Measurements from ENCODE around the gene MTA3. TPM values are rescaled to one million over a fixed set of nuclear protein-coding genes. Genes with fewer than 3 reads are reported as not detected.

Gene MTA3
- polyA plus RNA-seq, 3 donors: 2.0 to 4.5 (median 2.2) TPM

GRCh38 chr2:42784204-42784880 lies 215.9 kb downstream of the MTA3 start:
- no peak overlapping the region for H2AFZ ChIP-seq (ENCODE audit: insufficient read depth, low read depth, low read length, poor library complexity, severe bottlenecking)
- no peaks in the 10 kb centered on the region for H3K4me1 ChIP-seq (ENCODE audit: control insufficient read depth in 1 of 2, insufficient read depth in 2 of 2, low read length in 2 of 2)
- peaks cover 2 to 23% (median 13%) of the 10 kb centered on the region in 7 donors for H3K9me3 Mint-ChIP-seq
- no peak overlapping the region for H3K4me3 ChIP-seq (replicated peaks in 1 of 3; ENCODE audit: low read depth in 2 of 3, low read length in 3 of 3)
- no peak overlapping the region for H3K27ac Mint-ChIP-seq
- H3K36me3 ChIP-seq (replicated peaks in 1 of 2; ENCODE audit: control insufficient read depth in 1 of 2, insufficient read depth in 2 of 2, low read length in 2 of 2): peaks cover 0 to 6% of the 10 kb centered on the region in 2 donors
- no peak overlapping the region for H3K27ac ChIP-seq (ENCODE audit: low read depth in 1 of 2, low read length in 2 of 2)
- H3K4me1 Mint-ChIP-seq: no peaks in the 10 kb centered on the region
- H3K79me2 ChIP-seq (ENCODE audit: insufficient read depth, low read length): no peaks in the 10 kb centered on the region
- no peaks in the 10 kb centered on the region for H4K20me1 ChIP-seq (ENCODE audit: insufficient read depth, low read length)
- H3K4me3 Mint-ChIP-seq: no peak overlapping the region
- H3K27me3 ChIP-seq (ENCODE audit: control insufficient read depth in 2 of 2, insufficient read depth in 2 of 2, low read length in 2 of 2): no peaks in the 10 kb centered on the region
- 100% methylated on average over 2 of the region's 7 CpGs for WGBS (ENCODE audit: insufficient coverage)
- intact Hi-C loops (cut with micrococcal nuclease): no loop called here
- no peak for TF ChIP-seq CTCF (IDR thresholded peaks at IDR 0.05)
- H3K36me3 Mint-ChIP-seq: peaks cover 22 to 43% of the 10 kb centered on the region in 2 donors
- H3K27me3 Mint-ChIP-seq (ENCODE audit: low read depth in 3 of 3): peaks cover 0 to 4% (median 0%) of the 10 kb centered on the region in 3 donors
- H3K9ac ChIP-seq (ENCODE audit: insufficient read depth, low read length, poor library complexity, severe bottlenecking): no peak overlapping the region
- DNase-seq: no peak
- H3K4me2 ChIP-seq (replicated peaks; ENCODE audit: extremely low read depth, low read length, poor library complexity, severe bottlenecking): no peak overlapping the region
- peaks cover 0 to 10% of the 10 kb centered on the region in 2 donors for H3K9me3 ChIP-seq (replicated peaks in 1 of 2; ENCODE audit: control insufficient read depth in 1 of 2, insufficient read depth in 1 of 2, low read length in 2 of 2)

- no peaks in the 10 kb centered on the region for H4K20me1 ChIP-seq (ENCODE audit: insufficient read depth, low read length)
- H3K27me3 ChIP-seq (ENCODE audit: control insufficient read depth in 2 of 2, insufficient read depth in 2 of 2, low read length in 2 of 2): no peaks in the 10 kb centered on the region
- peaks cover 0 to 6% of the 10 kb centered on the region in 2 donors for H3K36me3 ChIP-seq (replicated peaks in 1 of 2; ENCODE audit: control insufficient read depth in 1 of 2, insufficient read depth in 2 of 2, low read length in 2 of 2)
- peaks cover 28 to 33% of the 10 kb centered on the region in 2 donors for H3K36me3 Mint-ChIP-seq
- peaks cover 10% of the 10 kb centered on the region for H3K79me2 ChIP-seq (ENCODE audit: insufficient read depth, low read length)
- no peak overlapping the region for H2AFZ ChIP-seq (ENCODE audit: insufficient read depth, low read depth, low read length, poor library complexity, severe bottlenecking)
- no peaks in the 10 kb centered on the region for H3K9me3 ChIP-seq (replicated peaks in 1 of 2; ENCODE audit: control insufficient read depth in 1 of 2, insufficient read depth in 1 of 2, low read length in 2 of 2)
- peak overlapping the region in 1 of 7 donors; percentile 46 for H3K27ac Mint-ChIP-seq
- H3K4me1 ChIP-seq (ENCODE audit: control insufficient read depth in 1 of 2, insufficient read depth in 2 of 2, low read length in 2 of 2): peaks cover 7 to 8% of the 10 kb centered on the region in 2 donors
- H3K9ac ChIP-seq (ENCODE audit: insufficient read depth, low read length, poor library complexity, severe bottlenecking): no peak overlapping the region
- H3K4me1 Mint-ChIP-seq: peaks cover 10% of the 10 kb centered on the region
- no peak overlapping the region for H3K4me3 ChIP-seq (replicated peaks in 1 of 3; ENCODE audit: low read depth in 2 of 3, low read length in 3 of 3)
- TF ChIP-seq CTCF (IDR thresholded peaks at IDR 0.05): no peak
- H3K4me3 Mint-ChIP-seq: no peak overlapping the region
- intact Hi-C loops (cut with micrococcal nuclease): no loop called here
- no peak overlapping the region for H3K27ac ChIP-seq (ENCODE audit: low read depth in 1 of 2, low read length in 2 of 2)
- no peak overlapping the region for H3K4me2 ChIP-seq (replicated peaks; ENCODE audit: extremely low read depth, low read length, poor library complexity, severe bottlenecking)
- peaks cover 0 to 3% (median 0%) of the 10 kb centered on the region in 7 donors for H3K9me3 Mint-ChIP-seq
- no peak for DNase-seq
- WGBS (ENCODE audit: insufficient coverage): 81% methylated on average over 7 of the region's 15 CpGs
- H3K27me3 Mint-ChIP-seq (ENCODE audit: low read depth in 3 of 3): peaks cover 0 to 4% (median 0%) of the 10 kb centered on the region in 3 donors
Measured at GRCh38 chr2:42786561-42787345, 218.3 kb downstream of the MTA3 start.
